DMS114 treated with DMSO at 0.1 percent for 48 hours (cell line): ENCODE results near the gene RNF121.
A peak's percentile ranks its signal among the peaks of the same experiment; 100 is the strongest.
"Not testable (repeated sequence)": the region's sequence is repeated elsewhere in the genome, so short reads cannot be mapped to it uniquely, and the experiment has no call there.

Experiments used
- DNase-seq: peaks from one replicate; lab custom pipeline; 2025; ENCODE audit not compliant: unreplicated experiment; lab: John Stamatoyannopoulos, UW

RNF121 gene

GRCh38 chr11:71928737-71929443, at the start of gene RNF121:
RNF121 (plus strand) TSS chr11:71929046; CDS start chr11:71929062, 16 bp downstream.
- peak; percentile 86 for DNase-seq

DNA sequence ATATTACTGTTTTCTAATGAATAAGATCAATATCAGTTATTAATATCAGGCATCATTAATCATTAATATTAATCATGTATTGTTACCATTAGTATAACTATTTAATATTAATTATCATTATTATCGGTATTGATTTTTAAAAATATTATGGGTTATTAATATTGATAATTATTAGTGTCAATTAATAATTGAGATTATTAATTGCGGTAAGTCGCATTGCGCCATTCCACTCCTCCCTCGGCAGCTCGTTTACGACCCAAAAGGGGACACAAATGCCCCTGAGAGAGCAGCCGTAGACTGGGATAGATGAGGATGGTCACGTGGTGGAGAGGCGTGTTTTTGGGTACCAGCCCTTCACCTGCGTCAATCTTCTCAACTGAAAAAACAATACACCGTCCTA, 43.0 kb upstream of the RNF121 start:
- not testable (repeated sequence) for DNase-seq

DNA sequence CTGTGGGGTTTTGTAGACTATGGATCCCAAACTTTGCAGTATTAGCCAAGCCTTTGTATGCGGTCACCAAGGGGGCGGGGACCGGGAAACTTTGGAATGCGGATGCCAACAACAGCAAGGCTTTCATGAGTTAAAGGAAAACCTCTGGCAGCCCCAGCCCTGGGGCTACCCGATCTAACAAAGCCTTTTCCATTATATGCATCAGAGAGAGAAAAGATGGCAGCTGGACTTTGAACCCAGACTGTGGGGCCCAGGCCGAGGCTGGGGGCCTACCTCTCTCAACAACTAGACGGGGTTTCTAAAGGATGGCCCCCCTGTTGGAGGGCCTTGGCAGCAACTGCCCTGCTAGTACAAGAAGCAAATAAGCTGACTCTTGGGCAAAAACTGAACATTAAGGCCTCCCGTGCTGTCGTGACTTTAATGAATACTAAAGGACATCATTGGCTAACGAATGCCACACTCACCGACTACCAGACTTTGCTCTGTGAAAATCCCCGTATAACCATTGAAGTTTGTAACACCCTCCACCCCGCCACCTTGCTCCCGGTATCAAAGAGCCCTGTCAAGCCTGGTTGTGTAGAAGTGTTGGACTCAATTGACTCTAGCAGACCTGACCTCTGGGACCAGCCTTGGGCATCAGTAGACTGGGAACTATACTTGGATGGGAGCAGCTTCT, 40.4 kb upstream of the RNF121 start:
- DNase-seq, result not testable (repeated sequence)

- not testable (repeated sequence) for DNase-seq
These were observed 39.5 kb upstream of the RNF121 start for GRCh38 chr11:71889181-71889872.

GRCh38 chr11:71895961-71896360, 32.9 kb upstream of the RNF121 start:
- DNase-seq, result no peak

DNA sequence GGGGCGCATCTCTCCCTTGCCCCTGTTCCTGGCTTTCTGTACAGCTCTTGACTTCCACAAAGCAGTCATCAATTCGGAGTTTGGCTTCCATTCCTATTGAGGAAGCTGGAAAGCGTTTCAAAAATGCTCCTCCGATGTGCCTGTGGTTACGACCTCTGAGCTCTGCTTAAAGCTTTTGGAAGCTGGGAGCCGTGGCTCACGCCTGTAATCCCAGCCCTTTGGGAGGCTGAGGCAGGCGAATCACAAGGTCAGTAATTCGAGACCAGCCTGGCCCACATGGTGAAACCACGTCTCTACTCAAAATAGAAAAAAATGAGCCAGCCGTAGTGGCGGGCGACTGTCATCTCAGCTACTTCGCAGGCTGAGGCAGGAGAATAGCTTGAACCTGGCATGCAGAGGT, 27.7 kb upstream of the RNF121 start:
- not testable (repeated sequence) for DNase-seq

- no peak for DNase-seq
These were observed 20.6 kb upstream of the RNF121 start for GRCh38 chr11:71908218-71908617.

GRCh38 chr11:71910775-71911174, 18.1 kb upstream of the RNF121 start:
- DNase-seq, result not testable (repeated sequence)

DNA sequence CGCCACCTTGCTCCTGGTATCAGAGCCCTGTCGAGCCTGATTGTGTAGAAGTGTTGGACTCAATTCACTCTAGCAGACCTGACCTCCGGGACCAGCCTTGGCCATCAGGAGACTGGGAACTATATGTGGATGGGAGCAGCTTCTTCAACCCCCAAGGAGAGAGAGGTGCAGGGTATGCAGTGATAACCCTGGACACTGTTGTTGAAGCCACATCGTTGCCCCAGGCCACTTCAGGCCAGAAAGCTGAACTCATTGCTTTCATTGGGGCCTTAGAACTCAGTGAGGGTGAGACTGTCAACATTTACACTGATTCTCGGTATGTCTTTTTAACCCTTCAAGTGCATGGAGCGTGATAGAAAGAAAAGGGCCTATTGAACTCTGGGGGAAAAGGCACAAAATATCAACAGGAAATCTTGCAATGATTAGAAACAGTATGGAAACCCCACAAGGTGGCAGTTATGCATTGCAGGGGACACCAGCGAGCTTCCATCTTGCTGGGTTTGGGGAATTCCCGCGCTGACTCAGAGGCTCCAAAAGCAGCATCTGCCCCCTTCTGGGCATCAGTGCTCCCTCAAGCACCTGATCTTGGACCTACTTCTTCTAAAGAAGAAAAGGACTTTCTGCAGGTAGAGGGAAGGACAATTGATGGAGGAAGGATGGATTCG, 17.4 kb upstream of the RNF121 start:
- not testable (repeated sequence) for DNase-seq

DNA sequence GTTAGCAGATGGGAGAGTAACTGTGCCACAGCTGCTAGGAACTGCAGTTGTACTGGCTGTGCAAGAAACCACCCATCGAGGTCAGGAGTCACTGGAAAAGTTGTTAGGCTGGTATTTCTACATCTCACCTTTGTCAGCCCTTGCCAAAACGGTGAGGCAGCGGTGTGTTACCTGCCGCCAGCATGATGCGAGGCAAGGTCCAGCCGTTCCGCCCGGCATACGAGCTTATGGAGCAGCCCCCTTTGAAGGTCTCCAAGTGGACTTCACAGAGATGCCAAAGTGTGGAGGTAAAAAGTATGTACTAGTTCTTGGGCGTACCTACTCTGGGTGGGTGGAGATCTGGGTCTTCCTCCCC, 16.9 kb upstream of the RNF121 start:
- not testable (repeated sequence) for DNase-seq

DNA sequence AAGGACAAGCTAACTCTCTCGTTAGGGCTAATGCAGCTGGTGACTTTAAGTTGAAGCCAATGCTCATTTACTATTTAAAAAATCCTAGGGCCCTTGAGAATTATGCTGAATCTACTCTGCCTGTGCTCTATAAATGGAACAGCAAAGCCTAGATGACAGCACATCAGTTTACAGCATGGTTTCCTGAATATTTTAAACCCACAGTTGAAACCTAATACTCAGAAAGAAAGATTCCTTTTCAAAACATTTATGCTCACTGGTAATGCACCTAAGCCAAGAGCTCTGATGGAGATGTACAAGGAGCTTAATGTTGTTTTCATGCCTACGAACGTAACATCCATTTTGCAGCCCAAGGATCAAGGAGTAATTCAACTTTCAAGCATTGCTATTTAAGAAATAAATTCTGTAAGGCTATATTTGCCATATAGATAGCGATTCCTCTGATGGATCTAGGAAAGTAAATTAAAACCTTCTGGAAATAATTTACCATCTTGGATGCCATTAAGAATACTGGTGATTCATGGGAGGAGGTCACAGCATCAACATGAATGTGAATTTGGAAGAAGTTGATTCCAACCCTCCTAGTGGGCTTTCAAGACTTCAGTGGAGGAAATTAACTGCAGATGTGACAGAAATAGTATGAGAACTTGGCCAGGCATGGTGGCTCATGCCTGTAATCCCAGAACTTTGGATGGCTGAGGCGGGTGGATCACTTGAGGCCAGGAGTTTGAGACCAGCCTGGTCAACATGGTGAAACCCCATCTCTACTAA, 14.9 kb upstream of the RNF121 start:
- no peak for DNase-seq

DNA sequence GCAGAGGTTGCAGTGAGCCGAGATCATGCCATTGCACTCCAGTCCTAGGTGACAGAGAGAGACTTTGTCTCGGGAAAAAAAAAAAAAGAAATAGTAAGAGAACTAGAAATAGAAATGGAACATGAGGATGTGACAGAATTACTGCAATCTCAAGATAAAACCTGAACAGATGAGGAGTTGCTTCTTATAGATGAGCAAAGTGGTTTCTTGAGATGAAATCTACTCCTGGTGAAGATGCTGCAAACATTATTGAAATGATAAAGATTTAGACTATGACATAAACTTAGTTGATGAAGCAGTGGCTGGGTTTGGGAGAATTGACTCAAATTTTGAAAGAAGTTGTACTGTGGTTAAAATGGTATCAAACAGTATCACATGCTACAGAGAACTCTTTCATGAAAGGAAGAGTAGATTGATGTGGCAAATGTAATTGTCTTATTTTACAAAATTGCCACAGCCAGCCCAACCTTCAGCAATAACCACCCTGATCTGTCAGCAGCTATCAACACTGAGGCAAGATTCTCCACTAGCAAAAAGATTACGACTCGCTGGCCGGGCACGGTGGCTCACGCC, 14.1 kb upstream of the RNF121 start:
- no peak for DNase-seq

DNA sequence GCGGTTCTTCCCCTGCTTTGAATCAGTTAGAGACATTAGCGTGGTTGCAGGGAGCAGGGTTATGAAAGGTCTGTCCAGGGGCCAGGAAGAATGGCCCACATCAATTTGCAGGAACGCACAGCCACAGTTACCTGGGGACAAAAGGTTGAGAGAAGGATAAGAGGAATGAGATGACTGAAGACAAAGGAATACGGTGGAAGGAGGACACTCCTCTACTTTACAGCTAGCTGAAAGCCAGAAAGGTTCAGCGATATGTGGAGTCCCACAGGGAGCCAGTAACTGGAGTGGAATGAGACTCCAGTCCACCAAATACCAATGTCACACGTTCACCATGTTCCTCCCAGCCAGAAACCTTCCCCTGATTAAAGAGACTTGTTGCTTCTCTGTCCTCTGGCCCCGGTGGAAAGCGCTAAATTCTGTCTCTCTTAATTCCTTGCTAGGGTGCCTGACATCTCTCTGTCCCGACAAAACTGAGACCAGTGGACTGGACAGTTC, 11.2 kb upstream of the RNF121 start:
- DNase-seq, result no peak

DNA sequence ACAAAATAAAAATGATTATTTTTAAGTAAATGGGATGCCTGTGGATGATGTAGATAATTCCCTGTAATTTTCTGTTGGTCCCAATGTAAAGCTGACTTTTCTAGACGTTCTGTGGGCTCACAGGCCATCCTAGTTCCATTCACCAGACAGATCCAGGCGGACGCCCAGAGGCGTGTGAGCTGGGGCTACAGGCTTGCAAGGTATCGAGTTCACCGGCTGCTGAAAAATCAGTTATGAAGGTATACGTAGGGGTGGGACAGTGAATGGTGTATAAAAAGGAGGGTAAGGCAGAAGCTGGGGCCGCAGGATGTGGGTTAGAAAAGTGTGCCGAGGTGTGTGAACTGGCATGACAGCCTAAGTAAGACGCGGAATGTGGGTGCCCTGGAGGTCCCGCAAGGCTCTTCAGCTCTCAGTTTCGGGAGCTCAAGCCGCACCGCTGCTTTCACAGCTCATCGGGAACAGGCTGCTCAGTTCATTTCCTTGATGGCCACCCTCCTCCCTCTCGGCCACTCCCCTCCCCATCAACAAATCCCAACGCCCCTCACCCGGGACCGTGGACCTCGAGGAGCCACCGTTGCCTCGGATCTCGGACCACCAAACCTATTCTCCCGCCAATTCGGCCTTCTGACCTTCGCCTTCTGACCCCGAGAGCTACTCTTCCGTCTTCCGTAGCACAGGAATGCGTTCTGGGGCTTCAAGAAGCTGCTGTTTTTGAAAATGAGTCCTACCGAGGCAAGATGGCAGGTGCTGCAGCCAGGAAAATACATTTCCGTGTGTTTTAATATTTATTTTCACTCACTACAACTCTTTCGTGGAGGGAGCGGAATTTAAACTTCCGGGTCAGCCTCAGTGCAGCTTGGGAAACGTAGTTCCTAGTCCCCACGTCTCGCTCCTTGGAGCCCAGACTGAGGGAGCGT, 768 bp upstream of the RNF121 start, which contains the start of gene XNDC1N:
Gene XNDC1N, minus strand, starts transcription at position 775 of the 917 bp plus-strand sequence. CDS start 5,241 bp downstream, outside the sequence.
- peak; percentile 86 for DNase-seq

GRCh38 chr11:71929491-71929890, 645 bp downstream of the RNF121 start:
- no peak for DNase-seq

- DNase-seq, result no peak
These were observed 1.9 kb downstream of the RNF121 start for GRCh38 chr11:71930556-71931244.

DNA sequence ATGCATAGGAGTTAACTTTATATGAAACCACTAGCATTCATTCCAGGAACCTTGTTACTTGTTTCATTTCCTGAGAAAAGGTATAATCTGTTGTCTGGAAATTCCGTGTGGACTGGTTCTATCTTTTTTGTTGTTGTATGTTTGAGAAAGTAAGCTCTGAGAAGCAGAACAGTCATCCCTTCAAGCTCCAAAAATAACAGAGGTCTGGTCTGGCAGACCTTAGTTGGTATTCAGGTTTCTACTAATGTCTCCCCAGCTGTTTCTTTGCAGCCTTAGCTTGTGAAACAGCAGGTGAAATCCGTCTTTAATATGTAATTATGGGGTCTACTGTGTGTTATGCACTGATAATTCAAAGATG, 2.4 kb downstream of the RNF121 start:
- no peak for DNase-seq

DNA sequence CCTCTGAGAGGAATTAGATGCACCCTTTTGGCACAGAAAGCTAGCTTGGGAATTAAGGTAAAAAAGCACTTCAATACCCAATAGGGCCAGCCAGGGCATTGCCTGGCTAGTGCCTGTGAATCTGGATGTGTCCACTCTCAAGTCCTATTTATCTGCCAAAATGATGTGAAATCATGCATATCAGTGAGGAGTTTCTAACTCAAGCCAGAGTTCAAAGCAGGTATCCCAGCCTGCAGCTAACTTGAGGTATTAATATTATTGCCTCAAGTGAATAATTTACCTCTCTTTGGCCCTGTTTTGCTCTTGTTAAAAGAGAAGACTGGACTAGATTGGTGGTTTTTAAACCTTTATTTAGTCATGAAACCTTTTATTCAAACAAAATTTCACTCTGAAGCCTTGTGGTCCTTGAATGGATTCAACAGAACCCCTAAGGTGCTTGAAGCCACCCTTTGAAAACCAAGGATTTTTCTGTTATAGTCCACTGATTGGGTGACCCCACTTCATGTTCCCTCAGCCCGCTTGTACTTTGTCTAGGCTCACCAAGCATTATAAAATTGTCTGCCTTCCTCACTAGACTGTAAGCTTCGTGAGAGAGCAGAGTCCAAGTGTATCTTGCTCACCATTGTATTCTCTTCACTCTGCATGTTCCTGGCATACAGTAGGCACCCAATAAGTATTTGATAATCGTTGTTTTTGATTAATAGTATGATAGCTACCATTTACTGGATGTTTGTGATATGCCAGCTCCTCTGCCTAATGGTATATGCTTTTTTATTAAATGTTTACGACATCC, 4.5 kb downstream of the RNF121 start:
- no peak for DNase-seq
